IPS DF 19.7 (cell line): ENCODE data around the gene KCND2.
"Not testable (repeated sequence)": the region's sequence is repeated elsewhere in the genome, so short reads cannot be mapped to it uniquely, and the experiment has no call there.

Experiments used
- DNase-seq: peaks from one replicate; pipeline ENCODE4 v3.0.0-alpha.2; 2013; ENCODE audit warnings: low read depth, low spot score

KCND2 gene

DNA sequence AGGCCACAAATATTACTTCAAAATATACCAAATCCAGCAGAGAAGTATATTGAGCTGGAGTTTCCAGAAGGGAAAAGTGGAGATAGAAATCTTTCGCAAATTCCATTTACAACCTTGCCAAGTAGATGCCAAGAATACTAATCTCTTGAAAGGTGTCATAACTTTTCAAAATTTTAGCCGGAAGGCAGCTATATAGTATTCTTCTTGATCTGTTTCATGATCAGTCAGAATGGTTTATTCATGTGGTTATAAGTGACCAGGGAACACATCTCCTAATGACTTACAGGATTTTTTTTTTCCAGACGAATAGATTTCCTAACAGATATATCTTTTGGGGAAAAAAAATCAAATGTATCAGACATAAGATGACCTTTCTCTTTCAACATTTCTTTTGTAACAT lies 314.3 kb downstream of the KCND2 start:
- no peak for DNase-seq

DNA sequence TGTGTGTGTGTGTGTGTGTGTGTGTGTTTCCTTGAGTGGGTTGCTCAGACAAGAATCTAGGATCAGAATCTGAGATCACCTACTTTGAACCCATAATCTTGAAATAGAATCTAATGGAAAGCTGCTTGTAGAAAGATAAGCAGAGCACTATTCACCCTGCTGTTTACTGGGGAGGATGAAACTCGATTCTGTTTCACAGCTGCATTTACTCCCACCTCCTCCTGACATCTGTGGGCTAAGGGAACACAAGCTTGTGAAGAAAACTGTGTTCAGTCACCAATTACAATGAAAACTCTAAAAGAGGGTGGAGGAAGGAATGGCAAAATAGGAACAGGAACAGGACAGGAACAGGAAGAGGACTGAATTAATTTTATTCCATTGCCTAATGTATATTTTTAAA lies 315.4 kb downstream of the KCND2 start:
- no peak for DNase-seq

DNA sequence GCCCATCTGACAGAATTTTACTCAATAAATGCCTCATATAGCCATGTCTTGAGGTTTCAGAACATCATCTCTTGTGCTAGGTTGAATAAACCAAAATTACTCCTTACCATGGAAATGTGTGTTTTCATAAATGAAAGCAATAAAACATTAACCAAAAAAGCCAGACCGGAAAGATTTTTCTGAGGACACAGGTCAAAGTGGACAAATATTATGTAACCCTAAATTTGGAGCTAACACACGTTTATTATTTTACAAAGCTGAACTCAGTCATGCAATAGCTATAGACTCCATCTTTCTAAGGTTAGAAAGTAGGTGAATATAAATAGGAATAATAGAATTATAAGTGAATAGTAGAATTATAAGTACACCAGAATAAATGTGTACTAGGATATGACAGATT lies 315.9 kb downstream of the KCND2 start:
- DNase-seq = no peak

DNA sequence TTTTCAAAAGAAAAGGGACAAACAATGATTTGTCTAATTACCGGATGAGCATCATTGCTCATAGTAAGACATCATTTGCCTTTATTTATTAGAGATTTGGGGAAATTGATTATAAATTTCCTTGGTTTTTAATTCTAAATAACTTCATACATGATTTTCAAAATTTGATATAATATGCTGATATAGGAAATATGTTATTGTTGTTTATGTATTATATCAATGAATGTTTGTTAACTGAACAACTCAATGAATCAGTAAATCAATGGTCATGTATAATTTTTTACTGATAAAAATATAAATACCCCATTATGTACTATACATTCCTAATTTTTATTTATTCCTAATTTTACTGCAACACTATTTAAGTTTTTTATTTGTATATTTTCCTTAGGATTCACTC lies 327.6 kb downstream of the KCND2 start:
- no peak for DNase-seq

DNA sequence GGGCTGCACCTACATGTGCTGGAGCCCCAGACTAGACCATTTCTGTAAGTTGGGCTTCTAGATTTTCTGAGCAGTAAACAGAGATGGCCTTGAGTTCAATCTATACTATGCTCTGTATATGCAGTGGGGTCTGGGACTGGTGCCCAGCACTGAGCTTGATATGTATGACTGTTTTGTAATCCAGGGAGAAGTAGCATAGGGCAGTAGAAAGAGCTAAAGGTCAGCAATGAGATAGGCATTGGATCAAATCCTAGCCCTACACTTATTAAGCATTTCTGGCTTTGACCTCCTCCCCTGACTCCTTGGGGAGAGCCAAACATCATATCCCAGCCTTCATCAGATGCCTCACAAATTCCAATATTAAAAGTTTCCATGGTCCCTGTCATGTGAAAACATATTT lies 330.4 kb downstream of the KCND2 start:
- DNase-seq = no peak

DNA sequence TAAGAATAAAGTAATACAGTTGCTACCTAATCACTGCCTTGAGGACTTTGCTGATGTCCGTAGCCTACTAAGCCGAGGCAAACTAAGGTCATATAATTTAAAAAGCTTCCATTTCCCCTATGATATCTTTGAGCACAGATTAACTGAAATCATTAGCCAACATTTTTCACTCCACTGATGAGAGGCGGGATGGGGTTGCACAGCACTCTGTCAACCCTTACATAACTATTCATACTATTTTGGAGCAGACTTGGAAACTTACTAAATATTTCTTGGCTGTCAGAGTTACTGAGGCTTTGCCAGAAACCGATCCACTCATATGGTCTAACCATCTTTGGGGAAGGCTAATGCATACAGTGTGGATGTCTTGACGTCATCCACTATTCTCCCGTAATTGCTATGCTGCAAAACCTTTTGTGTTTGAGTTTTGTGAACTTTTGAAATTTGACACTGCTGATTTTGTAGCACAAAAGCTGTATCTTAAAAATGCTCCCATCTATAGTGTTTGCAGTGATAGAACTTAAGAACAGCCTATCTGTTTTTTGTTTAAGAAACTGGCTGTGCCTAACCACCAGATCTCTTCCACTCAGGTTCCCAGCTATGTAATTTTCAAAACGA lies 336.3 kb downstream of the KCND2 start:
- no peak for DNase-seq

DNA sequence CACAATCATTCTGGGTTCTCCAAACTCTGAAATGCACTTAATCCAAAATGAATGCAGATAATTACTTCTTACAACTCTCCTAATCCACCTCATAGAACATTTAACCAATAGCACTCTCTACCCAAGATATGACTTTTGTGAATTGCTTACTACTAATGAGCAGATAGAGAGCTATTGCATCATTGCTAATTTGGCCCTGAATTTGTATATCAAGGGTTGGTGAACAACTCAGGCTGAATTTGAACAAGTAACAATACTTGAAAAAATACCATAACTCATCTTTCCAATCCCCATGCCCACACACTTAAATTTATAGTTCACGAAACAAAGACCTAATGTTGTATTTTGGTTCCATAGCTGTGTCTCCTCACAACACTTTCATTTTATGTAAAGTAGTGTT lies 339.0 kb downstream of the KCND2 start:
- DNase-seq = no peak

DNA sequence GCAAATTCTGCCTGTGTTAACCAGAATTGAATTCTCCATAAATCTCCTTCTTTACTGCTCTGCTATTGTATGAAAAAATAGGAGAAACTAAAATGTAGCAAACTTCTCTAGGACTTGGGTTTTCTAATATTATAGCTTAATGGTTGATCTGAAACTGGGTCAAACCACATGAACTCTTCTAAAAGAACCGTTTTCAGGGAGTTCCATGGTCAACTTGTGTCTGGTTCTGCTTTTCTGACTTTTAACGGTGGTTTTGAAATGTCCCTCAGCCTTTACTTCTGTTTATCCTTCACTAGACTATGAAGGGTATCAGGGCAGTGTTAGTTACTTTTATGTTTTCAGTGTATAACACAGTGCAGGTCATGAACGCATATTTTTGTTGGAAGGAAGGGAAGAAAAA lies 342.7 kb downstream of the KCND2 start:
- no peak for DNase-seq

DNA sequence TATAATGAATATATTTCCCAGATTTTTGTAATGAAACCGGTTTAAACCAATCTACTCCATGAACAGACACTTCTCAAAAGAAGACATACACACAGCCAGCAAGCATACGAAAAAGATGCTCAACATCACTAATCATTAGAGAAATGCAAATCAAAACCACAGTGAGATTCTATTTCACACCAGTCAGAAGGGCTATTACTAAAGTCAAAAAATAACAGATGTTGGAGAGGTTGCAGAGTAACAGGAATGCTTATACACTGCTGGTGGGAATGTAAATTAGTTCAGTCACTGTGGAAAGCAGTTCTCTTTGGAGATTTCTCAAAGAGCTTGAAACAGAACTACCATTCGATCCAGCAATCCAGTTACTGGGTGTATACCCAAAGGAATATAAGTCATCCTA lies 344.3 kb downstream of the KCND2 start:
- DNase-seq = no peak

DNA sequence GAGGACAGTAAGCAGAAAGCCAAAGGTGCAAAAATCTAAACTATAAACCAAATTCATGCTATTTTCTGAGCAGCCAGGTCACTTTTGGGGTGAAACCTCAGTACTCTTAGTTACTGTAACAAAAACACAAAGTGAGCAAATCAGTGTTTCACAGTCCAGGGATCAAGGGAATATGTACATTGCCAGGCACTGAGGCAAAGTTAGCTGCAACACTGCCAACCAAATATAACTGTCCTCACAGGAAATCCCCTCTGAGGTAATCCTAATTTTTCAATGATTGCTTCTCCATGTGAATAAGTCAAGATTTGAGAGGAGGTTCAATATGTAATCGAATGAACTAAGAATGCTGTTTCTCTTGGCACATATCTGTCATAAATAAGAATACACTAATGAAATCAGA lies 355.3 kb downstream of the KCND2 start:
- DNase-seq = no peak

DNA sequence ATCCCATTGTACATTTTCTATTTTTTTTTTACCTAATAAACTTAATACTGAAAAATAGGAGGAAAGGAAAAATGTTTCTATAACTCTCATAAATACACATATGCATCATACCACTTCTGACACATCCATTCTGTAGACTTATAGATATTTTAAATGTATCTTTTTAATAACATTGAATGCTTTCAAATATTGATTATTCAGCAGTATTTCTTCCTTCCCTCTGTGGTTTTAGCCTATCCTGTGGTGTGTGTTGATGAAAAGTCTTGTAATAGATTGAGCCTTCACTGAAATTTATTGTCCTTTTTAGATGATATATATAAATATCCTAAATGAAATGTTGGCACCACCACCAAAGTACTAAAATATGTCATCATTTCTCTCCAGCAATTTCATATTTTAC lies 366.9 kb downstream of the KCND2 start:
- DNase-seq = no peak

DNA sequence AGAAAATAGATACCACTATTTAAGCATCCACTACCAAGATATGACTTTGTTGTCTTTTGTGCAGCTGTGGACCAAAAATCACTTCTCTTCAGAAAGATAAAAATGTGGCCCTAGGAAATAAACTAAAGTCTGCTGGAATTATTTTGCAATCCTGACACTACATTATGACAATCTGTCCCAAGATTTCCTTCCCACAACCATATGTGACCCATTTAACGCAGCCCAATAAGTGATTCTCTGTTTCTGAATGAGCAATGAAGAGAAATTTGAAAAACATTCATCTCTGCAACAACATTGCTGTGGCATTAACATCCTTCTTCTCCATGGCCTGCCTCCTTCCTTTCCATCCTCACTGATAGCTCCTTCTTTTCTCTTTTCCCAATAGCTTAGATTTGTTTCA lies 373.0 kb downstream of the KCND2 start:
- DNase-seq = no peak

DNA sequence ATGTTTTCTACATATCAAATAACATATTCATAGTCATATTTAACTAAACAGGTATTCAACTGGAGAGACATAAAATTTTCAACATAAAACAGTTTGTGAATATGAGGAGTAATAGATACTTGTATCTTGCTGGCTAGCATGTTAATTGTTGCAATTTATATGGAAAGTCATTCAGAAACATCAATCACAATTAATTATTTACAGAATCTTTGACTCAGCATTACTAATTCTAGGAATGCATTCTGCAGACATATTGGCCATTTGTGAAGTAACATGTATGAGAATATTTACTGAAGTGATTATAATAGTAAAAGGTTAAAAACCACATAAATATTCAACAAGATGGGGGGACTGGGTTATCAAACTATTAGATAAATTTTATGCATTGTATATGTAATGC lies 381.3 kb downstream of the KCND2 start:
- DNase-seq = no peak

DNA sequence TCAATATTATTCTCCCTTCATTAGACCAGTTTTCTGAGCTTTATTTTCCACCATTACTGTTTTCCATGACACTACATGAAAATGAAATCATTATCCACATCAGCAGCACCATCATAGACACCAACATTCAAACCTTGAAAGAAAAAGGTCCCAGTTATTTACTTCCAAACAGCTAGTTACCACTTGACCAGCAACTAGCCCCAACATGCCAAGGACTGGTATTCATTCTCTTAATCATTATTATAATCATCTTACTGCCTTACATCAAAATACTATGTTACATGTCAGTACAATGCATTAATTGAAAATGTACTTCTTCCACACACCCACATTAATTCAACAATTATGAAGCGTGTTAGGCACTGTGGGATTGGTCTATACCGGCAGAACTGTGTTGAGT lies 385.5 kb downstream of the KCND2 start:
- no peak for DNase-seq

DNA sequence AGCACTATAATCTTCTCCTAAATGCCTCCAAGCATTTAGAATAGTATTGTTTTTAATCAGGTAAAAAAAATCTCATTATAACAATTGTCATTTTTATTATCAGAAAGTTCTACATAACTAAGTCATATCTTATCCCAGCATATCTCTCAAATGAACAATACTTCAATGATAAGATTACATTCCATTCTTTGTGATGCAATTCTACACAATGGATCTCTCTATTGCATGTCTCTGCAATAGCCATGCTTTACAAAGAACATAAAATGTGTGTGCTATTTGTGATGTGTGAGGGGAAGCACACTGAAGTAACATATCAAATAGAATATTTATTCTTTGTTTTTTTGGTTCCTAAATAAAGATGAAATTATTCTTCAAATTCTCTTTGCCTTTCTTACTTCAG lies 389.3 kb downstream of the KCND2 start:
- DNase-seq = no peak

DNA sequence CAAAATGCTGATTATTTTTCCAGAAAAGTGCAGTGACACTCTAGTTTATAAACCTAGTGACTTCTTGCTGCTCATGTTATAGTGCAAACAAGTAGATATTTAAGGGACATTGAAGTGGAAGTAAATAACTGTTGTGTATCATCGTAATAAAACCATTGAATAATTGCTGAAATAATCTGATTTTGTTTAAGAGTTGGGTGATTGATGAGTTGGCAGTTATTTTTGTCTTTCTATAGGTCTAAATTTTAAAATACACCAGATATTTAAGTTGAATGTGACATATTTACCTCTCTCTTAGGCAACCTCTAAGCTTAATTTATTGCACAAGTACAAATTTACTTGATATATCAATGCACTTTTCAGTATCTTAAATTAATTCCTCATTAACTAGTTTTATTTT lies 392.1 kb downstream of the KCND2 start:
- no peak for DNase-seq

DNA sequence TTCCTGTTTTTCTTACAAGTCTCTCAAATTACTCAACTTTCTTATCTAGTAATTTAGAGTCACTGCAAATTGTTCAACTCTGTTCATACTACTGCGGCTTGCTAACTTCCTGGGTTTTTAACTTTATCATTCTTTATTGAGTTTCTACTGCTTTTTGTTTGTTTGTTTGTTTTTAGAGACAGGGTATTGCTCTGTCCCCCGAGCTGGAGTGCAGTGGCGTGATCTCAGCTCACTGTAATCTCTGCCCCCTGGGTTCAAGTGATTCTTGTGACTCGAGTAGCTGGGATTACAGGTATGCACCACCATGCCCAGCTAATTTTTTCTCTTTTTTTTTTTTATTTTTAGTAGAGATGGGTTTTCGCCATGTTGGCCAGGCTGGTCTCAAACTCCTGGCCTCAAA lies 402.1 kb downstream of the KCND2 start:
- no peak for DNase-seq

DNA sequence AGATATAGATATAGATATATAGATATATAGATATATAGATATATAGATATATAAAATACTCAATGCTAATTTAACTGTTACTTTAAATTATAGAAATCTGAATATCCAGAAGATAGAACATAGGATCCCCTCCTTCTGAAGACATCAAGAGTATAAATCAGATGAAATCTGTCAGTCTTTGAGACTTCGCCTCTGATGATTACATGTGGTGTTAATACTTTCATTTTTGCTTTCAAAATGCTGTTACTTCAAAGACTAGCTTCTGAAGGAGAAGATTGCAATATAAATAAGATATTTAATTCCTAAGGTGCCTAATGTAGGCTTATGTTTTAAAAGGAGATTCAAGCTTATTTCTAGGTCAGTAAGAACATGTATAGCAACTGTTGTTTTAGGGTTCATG lies 404.6 kb downstream of the KCND2 start:
- DNase-seq = no peak

DNA sequence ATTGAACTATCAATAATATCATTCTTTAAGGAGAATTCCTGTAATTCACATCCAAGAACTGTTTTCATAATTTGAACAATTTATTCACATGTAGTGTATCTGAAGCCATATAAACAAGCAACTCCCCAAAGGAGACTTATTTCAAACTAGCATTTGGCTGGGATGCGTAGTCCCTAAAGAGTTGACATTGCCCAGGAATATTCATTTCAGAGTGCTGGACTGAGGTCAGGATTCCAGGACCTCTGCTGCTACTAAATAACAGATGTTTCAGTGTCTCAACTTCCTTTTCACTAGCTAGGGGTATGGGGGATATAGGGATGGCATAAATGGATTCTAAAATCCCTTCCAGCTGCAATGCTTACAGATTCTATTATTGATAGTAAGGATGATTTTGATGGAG lies 408.0 kb downstream of the KCND2 start:
- no peak for DNase-seq

DNA sequence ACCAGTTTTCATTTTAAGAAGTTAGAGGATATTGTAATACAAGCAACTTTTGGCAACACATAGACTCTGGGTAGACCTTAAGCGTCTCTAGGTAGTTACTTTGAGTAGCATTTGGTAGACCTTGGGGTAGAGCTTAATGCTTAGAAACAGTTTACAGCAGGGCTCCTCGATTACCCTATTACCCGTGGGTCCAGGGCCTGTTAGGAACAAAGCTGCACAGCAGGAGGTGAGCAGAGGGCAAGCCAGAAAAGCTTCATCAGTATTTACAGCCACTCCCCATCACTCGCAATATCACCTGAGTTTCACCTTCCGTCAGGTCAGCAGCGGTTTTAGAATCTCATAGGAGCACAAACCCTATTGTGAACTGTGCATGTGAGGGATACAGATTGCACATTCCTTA lies 411.5 kb downstream of the KCND2 start:
- DNase-seq = peak; percentile 2

DNA sequence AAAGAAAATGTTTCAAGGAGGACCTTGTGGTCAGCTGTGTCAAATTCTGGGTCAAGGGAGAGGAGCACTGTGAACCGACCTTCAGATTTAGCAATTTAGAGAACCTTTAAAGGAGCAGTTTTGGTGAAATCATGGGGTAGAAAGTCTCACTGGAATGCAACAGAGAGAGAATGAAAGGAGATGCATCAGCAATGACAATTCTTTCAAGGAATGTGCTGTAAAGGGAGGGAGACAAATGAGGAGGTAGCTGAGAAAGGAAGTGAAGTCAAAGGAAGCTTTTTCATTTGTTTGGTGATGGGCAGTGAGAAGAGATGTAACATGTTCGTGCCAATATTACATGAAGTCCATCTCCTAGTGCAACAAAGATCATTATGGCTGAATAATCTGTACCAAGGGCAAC lies 418.9 kb downstream of the KCND2 start:
- peak; percentile 7 for DNase-seq

DNA sequence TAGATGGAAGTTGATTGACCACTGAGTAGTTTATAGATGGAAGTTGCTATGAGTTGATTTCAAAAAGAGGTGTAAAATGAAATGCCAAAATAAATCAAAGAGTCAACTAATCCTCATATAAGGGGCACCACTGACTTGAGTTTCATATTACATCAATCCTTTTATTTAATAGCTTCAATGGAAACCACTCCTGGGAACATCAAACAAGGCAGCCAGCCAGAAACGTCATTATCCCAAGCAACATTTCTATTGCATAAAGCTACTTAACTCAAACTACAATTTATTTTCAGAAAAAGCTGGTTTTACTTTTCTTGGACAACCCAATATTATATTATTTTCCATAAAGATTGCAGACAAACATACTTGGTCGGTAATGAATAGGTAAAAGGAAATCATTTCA lies 422.9 kb downstream of the KCND2 start:
- DNase-seq = no peak

DNA sequence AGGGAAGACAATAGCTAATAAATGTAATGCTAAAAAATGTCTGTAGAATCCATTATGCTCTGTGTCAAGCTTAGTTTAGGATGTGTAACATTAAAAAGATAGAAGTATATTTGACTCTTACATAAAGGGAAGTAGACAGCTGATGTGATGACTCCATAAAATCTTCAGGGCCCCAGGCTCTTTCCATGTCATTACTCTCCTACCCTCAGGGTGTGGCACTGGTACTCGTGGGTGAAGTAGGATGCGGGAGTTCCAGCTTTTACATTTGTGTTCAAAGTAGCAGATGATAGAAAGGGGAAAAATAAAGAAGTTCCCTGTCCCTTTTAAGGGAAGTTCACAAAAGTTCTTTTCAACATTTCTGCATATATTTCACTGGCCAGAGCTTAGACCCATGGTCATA lies 427.8 kb downstream of the KCND2 start:
- DNase-seq = no peak

DNA sequence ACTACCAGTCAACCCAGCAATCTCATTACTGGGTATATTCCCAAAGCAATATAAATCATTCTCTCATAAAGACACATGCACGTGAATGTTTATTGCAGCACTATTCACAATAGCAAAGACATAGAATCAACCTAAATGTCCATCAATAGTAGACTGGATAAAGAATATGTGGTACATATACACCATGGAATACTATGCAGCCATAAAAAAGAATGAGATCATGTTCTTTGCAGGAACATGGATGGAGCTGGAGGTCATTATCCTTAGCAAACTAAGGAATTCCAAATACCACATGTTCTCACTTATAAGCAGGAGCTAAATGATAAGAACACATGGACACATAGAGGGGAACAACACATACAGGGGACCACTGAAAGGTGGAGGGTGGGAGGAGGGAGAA lies 429.4 kb downstream of the KCND2 start:
- not testable (repeated sequence) for DNase-seq
